GM19043 (cell line): ENCODE results near the gene AURKAIP1.
A peak's percentile ranks its signal among the peaks of the same experiment; 100 is the strongest.

ENCODE experiments used
- ATAC-seq: cut with Tn5 transposase; IDR thresholded peaks from one replicate; pipeline ENCODE4 v1.9.1; 2021; ENCODE audit warnings: low read depth; ENCODE audit not compliant: unreplicated experiment

AURKAIP1 gene

DNA sequence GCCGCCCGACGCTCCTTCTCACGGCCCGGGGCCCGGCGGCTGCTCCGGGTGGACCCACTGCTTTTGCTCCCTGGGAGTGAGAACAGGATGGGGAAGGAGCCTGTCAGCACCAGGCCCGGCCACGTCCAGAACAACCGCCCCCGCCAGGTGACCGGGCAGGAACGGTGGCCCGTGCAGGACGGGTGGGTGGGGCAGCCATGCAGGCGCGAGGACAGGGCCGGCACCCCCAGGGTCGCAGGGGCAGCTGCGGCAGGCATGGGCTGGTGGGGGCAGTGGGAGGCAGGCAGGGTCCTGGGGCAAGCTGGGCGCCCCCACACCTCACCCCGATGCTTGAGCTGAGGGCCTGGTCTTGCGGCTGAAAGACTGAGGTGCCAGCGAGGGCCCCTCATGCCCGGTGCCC, 38.6 kb downstream of the AURKAIP1 start:
- ATAC-seq = no peak

DNA sequence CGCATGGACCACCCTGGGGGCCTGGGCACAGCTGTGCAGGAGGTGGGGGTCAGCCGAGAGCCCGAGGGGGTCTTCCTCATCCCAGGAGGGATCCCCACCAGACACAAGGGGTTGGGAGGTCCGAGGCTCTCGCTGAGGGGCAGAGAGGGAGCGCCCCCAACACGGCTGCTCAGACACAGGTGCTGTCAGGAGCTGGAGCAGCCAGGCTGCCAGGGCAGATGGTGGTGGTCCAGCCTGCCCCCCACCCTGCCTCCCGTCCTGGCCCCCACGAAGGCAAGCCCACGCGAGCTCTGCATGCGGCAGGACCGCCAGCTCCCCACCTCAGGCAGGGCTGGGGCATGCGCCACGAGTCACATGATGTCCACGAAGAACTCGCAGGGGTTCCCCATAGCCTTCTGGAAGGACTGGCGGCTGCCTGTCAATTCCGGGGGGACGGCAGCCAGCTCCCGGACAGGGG, 39.2 kb downstream of the AURKAIP1 start:
- ATAC-seq = no peak

DNA sequence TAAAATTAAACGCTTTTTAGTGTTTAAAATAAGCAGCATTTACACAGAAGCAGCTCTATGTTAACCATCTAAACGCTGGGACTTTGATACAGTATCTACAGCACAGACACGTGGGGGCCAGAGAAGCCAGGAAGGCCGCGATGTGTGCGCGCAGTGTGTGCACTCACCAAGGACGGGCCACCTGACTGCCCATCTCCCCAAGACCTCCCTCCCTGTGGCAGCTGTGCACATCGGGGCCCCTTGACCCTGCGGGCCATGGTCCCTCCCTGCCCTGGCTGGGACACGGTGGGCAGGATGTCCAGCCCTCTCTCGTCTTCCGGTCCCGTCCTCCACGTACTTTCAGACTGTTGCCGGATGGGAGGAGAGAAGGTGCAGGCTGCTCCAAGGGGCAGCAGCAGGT, 39.7 kb downstream of the AURKAIP1 start:
- ATAC-seq = no peak

GRCh38 chr1:1334835-1335234, 40.2 kb downstream of the AURKAIP1 start:
- no peak for ATAC-seq

DNA sequence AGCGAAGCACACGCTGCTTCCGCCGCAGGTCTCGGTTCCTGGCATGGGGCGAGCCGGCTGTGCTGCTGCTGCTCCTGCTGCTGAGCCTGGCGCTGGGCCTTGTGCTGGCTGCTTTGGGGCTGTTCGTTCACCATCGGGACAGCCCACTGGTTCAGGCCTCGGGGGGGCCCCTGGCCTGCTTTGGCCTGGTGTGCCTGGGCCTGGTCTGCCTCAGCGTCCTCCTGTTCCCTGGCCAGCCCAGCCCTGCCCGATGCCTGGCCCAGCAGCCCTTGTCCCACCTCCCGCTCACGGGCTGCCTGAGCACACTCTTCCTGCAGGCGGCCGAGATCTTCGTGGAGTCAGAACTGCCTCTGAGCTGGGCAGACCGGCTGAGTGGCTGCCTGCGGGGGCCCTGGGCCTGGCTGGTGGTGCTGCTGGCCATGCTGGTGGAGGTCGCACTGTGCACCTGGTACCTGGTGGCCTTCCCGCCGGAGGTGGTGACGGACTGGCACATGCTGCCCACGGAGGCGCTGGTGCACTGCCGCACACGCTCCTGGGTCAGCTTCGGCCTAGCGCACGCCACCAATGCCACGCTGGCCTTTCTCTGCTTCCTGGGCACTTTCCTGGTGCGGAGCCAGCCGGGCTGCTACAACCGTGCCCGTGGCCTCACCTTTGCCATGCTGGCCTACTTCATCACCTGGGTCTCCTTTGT, 41.3 kb downstream of the AURKAIP1 start:
- ATAC-seq = no peak

- ATAC-seq = no peak
Observed at GRCh38 chr1:1332774-1333480, 42.1 kb downstream of the AURKAIP1 start.

GRCh38 chr1:1332031-1332755, 42.8 kb downstream of the AURKAIP1 start:
- no peak for ATAC-seq

DNA sequence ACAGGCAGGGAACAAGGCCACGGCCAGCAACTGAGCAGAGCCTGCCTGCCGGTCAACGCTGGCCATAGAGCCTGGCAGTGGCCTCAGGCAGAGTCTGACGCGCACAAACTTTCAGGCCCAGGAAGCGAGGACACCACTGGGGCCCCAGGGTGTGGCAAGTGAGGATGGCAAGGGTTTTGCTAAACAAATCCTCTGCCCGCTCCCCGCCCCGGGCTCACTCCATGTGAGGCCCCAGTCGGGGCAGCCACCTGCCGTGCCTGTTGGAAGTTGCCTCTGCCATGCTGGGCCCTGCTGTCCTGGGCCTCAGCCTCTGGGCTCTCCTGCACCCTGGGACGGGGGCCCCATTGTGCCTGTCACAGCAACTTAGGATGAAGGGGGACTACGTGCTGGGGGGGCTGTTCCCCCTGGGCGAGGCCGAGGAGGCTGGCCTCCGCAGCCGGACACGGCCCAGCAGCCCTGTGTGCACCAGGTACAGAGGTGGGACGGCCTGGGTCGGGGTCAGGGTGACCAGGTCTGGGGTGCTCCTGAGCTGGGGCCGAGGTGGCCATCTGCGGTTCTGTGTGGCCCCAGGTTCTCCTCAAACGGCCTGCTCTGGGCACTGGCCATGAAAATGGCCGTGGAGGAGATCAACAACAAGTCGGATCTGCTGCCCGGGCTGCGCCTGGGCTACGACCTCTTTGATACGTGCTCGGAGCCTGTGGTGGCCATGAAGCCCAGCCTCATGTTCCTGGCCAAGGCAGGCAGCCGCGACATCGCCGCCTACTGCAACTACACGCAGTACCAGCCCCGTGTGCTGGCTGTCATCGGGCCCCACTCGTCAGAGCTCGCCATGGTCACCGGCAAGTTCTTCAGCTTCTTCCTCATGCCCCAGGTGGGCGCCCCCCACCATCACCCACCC, 43.7 kb downstream of the AURKAIP1 start, which contains the start of gene TAS1R3:
TAS1R3 (plus strand) TSS at position 213 of the 898 bp plus-strand sequence; CDS start at position 279, 66 bp downstream.
- ATAC-seq = no peak

DNA sequence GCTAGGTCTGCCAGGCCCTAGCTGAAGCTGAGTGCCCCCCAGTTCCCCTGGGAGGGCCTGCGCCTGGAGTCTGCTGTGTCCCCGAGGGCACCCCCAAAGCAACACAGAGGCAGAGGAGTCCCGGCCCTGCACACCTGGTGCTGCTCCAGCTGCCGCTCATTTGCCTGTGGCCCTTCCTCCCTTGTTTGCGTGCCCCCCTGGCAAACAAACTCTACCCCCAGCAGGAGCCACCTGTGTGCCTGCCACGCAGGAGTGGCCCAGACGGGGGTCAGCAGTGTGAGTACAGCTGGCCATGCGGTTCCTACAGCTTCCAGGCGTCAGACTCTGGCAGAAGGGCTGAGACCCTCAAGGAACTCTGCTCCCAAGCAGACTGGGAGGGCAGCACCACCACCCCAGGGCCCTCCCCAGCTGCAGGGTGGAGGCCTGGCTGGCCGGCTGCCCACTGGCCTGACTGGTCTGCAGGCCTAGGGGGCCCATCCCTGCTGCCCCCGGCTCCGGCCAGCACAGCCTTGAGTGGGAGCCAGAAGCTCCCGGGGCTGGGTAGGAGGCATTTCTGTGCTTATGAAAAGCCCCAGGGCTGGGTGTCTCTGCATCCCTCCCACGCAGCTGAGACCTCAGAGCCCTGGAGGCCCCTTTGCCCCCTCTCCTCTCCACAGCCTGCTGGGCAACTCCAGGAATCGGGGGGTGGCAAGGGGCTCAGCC, 44.5 kb downstream of the AURKAIP1 start:
- no peak for ATAC-seq

GRCh38 chr1:1329304-1330210, 45.5 kb downstream of the AURKAIP1 start:
- no peak for ATAC-seq

GRCh38 chr1:1328254-1328653, 46.8 kb downstream of the AURKAIP1 start:
- no peak for ATAC-seq

- no peak for ATAC-seq
Observed at GRCh38 chr1:1327291-1327690, 47.7 kb downstream of the AURKAIP1 start.

GRCh38 chr1:1326075-1326605, 48.9 kb downstream of the AURKAIP1 start:
- no peak for ATAC-seq

- ATAC-seq = no peak
Observed at GRCh38 chr1:1325288-1326074, 49.5 kb downstream of the AURKAIP1 start.

DNA sequence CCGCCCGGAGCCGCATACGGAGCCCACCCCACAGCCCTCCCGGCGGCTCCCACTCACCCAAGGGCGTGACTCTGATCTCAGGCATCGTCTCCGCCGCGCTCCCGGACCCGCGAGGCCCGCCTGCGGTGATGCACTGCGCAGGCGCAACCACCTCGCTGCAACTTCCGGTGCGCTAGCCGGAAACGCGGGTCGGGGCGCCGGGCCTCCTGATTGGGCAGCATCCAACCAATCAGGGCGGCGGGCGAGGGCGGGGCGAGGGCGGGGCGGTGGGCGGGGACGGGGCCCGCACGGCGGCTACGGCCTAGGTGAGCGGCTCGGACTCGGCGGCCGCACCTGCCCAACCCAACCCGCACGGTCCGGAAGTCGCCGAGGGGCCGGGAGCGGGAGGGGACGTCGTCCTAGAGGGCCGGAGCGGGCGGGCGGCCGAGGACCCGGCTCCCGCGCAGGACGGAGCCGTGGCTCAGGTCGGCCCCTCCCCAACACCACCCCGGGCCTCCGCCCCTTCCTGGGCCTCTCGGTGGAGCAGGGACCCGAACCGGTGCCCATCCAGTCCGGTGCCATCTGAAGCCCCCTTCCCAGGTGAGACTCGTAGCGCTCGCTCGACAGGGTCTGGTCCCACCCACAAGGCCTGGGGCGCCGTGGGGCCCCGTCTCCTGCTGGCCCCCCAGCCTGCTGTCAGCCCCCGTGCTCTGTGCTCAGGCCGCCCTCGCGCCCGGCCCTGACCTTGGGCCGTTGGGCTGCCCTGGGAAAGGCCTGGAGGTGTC, 50.3 kb downstream of the AURKAIP1 start, which contains the start of the genes CPTP and INTS11:
CPTP (plus strand) TSS at position 279 of the 764 bp plus-strand sequence. CDS start 2,109 bp downstream, outside the sequence.
INTS11 (minus strand) TSS at position 137 of the 764 bp plus-strand sequence; CDS start at position 85, 52 bp downstream.
- ATAC-seq = peak; percentile 76

DNA sequence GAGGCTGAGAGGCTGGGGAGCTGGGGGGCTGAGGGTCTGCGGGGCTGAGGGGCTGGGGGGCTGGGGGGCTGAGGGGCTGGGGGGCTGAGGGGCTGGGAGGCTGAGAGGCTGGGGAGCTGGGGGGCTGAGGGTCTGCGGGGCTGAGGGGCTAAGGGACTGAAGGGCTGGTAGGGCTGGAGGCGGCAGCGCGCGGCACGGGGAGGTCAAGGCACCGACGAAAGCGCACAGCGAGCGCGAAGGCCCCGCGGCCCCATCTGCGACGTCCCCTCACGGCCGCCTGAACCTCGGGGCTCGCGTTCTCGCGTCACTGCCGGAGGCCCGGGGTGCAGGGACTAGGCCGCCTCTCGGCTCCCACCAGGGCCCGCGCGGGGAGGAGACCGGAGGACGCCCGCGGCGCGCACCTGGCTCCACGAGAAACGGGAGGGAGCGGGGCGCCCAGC, 50.9 kb downstream of the AURKAIP1 start:
- peak; percentile 19 for ATAC-seq
